ENCODE measurements around the gene ONECUT3. TPM values are rescaled to one million over a fixed set of nuclear protein-coding genes. Genes with fewer than 3 reads are reported as not detected.

Gene ONECUT3
- total and polyA plus RNA-seq, 2 donors (not counting 3 experiments of a cell fraction or from before 2014, with no cell fraction given): not detected

DNA sequence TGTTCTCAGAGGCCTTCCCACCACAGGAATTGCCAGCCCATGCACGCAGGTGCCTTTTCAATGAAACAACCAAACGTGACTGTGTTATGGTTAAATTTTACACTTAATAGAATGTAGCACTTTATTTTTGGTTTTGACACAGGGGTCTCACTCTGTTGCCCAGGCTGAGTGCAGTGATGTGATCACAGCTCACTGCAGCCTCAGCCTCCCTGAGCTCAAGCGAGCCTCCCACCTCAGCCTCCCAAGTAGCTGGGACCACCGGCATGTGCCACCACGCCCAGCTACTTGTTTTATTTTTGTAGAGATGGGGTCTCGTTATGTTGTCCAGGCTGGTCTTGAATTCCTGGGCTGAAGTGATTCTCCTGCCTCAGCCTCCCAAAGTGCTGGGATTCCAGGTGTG, 51.6 kb downstream of the ONECUT3 start:
- FAIRE-seq (peak; percentile 47), DNase-seq (ENCODE audit: low read depth, low spot score) (no peak)
- intact Hi-C loops (cut with micrococcal nuclease): no loop called here
- no peak overlapping the region for H3K9ac ChIP-seq (replicated peaks; ENCODE audit: extremely low read depth, insufficient read depth, low read length)
- TF ChIP-seq EZH2 (IDR thresholded peaks at IDR 0.05; ENCODE audit: borderline replicate concordance, low read depth, low read length, severe bottlenecking) (no peak), MYC (IDR thresholded peaks at IDR 0.05; ENCODE audit: low read depth, low read length) (no peak), POLR2A (IDR thresholded peaks at IDR 0.05; ENCODE audit: low read depth, low read length) (no peak), JUN (IDR thresholded peaks at IDR 0.05; ENCODE audit: borderline replicate concordance, insufficient read depth, insufficient read length, low read depth) (no peak), POLR2AphosphoS5 (IDR thresholded peaks at IDR 0.05; ENCODE audit: insufficient read depth, low read depth, low read length) (no peak), GATA2 (IDR thresholded peaks at IDR 0.05; ENCODE audit: insufficient read depth, insufficient read length, low read depth, low read length) (no peak), FOS (IDR thresholded peaks at IDR 0.05; ENCODE audit: borderline replicate concordance, insufficient read depth, low read length) (no peak)
- TF ChIP-seq, protein P1, sequence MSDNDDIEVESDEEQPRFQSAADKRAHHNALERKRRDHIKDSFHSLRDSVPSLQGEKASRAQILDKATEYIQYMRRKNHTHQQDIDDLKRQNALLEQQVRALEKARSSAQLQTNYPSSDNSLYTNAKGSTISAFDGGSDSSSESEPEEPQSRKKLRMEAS (IDR thresholded peaks at IDR 0.05; ENCODE audit: insufficient read depth, insufficient read length): no peak
- TF ChIP-seq, protein P2, sequence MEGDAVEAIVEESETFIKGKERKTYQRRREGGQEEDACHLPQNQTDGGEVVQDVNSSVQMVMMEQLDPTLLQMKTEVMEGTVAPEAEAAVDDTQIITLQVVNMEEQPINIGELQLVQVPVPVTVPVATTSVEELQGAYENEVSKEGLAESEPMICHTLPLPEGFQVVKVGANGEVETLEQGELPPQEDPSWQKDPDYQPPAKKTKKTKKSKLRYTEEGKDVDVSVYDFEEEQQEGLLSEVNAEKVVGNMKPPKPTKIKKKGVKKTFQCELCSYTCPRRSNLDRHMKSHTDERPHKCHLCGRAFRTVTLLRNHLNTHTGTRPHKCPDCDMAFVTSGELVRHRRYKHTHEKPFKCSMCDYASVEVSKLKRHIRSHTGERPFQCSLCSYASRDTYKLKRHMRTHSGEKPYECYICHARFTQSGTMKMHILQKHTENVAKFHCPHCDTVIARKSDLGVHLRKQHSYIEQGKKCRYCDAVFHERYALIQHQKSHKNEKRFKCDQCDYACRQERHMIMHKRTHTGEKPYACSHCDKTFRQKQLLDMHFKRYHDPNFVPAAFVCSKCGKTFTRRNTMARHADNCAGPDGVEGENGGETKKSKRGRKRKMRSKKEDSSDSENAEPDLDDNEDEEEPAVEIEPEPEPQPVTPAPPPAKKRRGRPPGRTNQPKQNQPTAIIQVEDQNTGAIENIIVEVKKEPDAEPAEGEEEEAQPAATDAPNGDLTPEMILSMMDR (IDR thresholded peaks at IDR 0.05; ENCODE audit: extremely low read depth in 1 of 2, insufficient read depth in 1 of 2, low read depth in 1 of 2, low read length in 2 of 2): no peak
- CTCF ChIA-PET: no interaction called here
- no peaks in the 10 kb centered on the region for H3K27me3 ChIP-seq (ENCODE audit: control insufficient read depth in 2 of 2, insufficient read depth in 2 of 2, low read length in 2 of 2)
- no peaks in the 10 kb centered on the region for H3K36me3 ChIP-seq (ENCODE audit: control insufficient read depth in 2 of 2, extremely low read depth in 1 of 2, insufficient read depth in 2 of 2, low read length in 2 of 2)
- H3K4me2 ChIP-seq (ENCODE audit: insufficient read depth, low read length): no peak overlapping the region
- H3K4me3 ChIP-seq (replicated peaks in 1 of 3; ENCODE audit: insufficient read depth in 1 of 3, low read depth in 1 of 3, low read length in 3 of 3): no peak overlapping the region
- H3K9me3 ChIP-seq (replicated peaks; ENCODE audit: control insufficient read depth, insufficient read depth, low read length): no peaks in the 10 kb centered on the region
- H4K20me1 ChIP-seq (replicated peaks; ENCODE audit: control insufficient read depth, extremely low read depth, insufficient read depth, low read length): no peaks in the 10 kb centered on the region
- no peaks in the 10 kb centered on the region for H3K79me2 ChIP-seq (ENCODE audit: control insufficient read depth, insufficient read depth, low read length)
- no peak overlapping the region for H3K27ac ChIP-seq (ENCODE audit: insufficient read depth, low read depth, low read length)
- no peaks in the 10 kb centered on the region for H3K9me1 ChIP-seq (replicated peaks; ENCODE audit: control insufficient read depth, extremely low read depth, insufficient read depth, low read length)
- BruUV-seq (replicated peaks): no TSS peak
- H3K4me1 ChIP-seq (ENCODE audit: control insufficient read depth, extremely low read depth, insufficient read depth, low read length): no peaks in the 10 kb centered on the region
- dilution Hi-C loops (cut with MboI; ENCODE audit: extremely low pct_ligation_motif_present, low sequenced_read_pairs): no loop called here
- H2AFZ ChIP-seq (ENCODE audit: low read depth, low read length): no peak overlapping the region
- POLR2A ChIA-PET: no interaction called here
